ENCODE data around the gene NSMF. TPM values are rescaled to one million over a fixed set of nuclear protein-coding genes. Genes with fewer than 3 reads are reported as not detected.
A peak's percentile ranks its signal among the peaks of the same experiment; 100 is the strongest.

The NSMF gene
- total and polyA plus RNA-seq, 8 donors = 29.5 to 46.5 (median 36.3) TPM

DNA sequence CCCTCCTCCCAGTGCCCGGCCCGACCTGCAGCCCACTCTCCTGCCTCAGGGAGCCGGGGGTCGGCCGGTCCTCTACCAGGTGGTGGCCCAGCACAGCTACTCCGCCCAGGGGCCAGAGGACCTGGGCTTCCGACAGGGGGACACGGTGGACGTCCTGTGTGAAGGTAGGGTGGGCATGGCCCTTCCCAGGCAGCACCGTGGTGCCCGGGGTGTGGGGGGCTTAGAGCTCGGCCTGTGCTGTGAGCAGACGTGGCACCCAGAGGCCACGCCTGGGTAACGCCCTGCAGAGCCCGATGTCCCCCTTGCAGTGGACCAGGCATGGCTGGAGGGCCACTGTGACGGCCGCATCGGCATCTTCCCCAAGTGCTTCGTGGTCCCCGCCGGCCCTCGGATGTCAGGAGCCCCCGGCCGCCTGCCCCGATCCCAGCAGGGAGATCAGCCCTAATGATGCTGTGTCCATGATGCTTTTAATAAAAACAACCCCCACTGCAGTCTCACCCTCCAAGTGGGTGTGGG is 25.2 kb downstream of the NSMF start:
- Histone ChIP-seq H3K36me3 (no peaks in the 10 kb centered on the region), H3K4me1 (peaks cover 0 to 5% of the 10 kb centered on the region in 2 donors), H3K9me3 (no peaks in the 10 kb centered on the region), H3K27me3 (peaks cover 0 to 6% of the 10 kb centered on the region in 2 donors), H3K27ac (no peak overlapping the region), H3K4me3 (no peak overlapping the region)
- no peak for ATAC-seq
- intact Hi-C loops (cut with DNase I) = no loop called here
- TF ChIP-seq, protein P1, sequence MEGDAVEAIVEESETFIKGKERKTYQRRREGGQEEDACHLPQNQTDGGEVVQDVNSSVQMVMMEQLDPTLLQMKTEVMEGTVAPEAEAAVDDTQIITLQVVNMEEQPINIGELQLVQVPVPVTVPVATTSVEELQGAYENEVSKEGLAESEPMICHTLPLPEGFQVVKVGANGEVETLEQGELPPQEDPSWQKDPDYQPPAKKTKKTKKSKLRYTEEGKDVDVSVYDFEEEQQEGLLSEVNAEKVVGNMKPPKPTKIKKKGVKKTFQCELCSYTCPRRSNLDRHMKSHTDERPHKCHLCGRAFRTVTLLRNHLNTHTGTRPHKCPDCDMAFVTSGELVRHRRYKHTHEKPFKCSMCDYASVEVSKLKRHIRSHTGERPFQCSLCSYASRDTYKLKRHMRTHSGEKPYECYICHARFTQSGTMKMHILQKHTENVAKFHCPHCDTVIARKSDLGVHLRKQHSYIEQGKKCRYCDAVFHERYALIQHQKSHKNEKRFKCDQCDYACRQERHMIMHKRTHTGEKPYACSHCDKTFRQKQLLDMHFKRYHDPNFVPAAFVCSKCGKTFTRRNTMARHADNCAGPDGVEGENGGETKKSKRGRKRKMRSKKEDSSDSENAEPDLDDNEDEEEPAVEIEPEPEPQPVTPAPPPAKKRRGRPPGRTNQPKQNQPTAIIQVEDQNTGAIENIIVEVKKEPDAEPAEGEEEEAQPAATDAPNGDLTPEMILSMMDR (IDR thresholded peaks at IDR 0.05) = no peak
- DNase-seq = peak in 1 of 4 donors; percentile 77

DNA sequence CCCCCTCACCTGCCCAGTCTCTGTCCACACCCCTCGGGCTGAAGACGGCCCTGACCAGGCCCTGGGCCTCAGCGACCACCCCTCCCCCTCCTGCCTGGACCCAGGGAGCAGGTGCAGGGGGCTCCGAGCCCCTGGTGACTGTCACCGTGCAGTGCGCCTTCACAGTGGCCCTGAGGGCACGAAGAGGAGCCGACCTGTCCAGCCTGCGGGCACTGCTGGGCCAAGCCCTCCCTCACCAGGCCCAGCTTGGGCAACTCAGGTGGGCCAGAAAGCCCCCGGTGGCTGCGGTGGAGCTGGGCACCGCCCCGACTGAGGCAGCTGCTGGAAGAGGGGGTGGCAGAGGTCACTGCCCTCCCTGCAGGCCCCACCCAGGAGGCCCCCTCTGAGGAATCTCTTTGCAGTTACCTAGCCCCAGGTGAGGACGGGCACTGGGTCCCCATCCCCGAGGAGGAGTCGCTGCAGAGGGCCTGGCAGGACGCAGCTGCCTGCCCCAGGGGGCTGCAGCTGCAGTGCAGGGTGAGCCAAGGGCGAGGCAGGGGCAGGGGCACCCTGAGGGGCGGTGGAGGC is 25.7 kb downstream of the NSMF start:
- intact Hi-C loops (cut with DNase I) = no loop called here
- Histone ChIP-seq H3K9me3 (no peaks in the 10 kb centered on the region), H3K27ac (no peak overlapping the region), H3K4me1 (peaks cover 0 to 5% of the 10 kb centered on the region in 2 donors), H3K4me3 (no peak overlapping the region), H3K27me3 (peaks cover 0 to under 1% of the 10 kb centered on the region in 2 donors), H3K36me3 (no peaks in the 10 kb centered on the region)
- TF ChIP-seq, protein P1 (IDR thresholded peaks at IDR 0.05) = no peak
- DNase-seq (peak in 1 of 4 donors; percentile 69), ATAC-seq (no peak)

DNA sequence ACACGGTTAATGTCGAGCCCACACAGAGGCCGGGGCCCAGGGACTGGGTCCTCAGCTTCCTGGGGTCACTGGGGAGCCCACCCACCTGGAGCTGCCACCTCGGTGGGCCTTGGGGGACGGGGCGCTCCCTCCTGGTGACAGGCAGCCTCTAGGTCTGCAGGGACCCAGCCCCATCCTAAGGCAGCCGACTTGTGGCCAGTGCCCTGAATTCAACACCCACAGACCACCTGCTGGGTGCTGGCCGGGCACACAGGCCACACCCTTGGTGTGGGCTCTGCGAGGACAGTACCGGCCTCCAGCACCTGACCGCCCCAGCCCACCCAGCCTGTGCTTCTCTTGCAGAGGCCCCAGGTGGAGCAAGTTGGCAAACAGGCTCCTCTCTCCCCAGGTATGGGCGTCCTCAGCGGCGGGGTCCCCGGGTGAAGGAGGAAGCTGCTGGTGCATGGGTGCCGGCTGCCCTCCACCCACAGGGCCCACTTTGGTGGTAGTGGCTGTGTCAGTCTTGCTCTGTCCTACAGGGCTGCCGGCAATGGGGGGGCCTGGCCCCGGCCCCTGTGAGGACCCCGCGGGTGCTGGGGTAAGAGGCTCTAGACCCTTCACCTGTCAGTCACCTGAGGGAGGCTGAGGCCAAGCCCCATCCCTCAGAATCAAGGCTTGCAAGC is 26.3 kb downstream of the NSMF start:
- TF ChIP-seq, protein P1 (IDR thresholded peaks at IDR 0.05) = no peak
- intact Hi-C loops (cut with DNase I) = no loop called here
- peaks cover 0 to 5% of the 10 kb centered on the region in 2 donors for H3K4me1 ChIP-seq
- H3K36me3 ChIP-seq = no peaks in the 10 kb centered on the region
- H3K4me3 ChIP-seq = no peak overlapping the region
- peak in 1 of 4 donors; percentile 73 for DNase-seq
- H3K27me3 ChIP-seq = no peaks in the 10 kb centered on the region
- H3K27ac ChIP-seq = no peak overlapping the region
- no peaks in the 10 kb centered on the region for H3K9me3 ChIP-seq
- no peak for ATAC-seq

DNA sequence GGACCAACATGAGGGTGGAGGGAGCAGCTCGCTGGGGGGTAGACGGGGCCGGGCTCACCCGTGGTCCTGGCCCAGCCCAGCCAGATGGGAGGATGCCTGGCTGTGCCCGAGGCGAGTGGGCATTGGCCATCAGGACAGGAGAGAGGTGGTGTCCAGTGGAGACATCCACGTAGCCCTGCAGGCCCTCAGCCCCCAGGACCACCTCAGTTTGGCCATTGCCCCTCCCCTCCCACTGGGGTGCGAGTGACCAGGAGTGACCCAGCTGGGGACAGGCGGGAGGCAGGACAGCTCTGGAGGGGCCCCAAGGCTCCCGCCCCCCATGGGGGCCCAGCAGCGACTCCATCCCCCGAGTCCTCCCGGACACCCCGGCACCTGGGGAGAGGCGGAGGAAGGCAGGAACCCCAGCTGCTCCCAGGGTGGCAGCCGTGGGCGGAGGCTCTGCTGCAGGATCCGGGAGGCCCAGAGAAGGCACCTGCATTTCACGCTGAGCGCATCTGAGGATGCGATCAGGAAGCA is 27.7 kb downstream of the NSMF start:
- TF ChIP-seq, protein P1 (IDR thresholded peaks at IDR 0.05) = no peak
- intact Hi-C loops (cut with DNase I) = no loop called here
- Histone ChIP-seq H3K4me1 (peaks cover 0 to under 1% of the 10 kb centered on the region in 2 donors), H3K27ac (no peak overlapping the region), H3K36me3 (no peaks in the 10 kb centered on the region), H3K4me3 (no peak overlapping the region), H3K9me3 (no peaks in the 10 kb centered on the region), H3K27me3 (no peaks in the 10 kb centered on the region)
- no peak for ATAC-seq
- peak in 1 of 4 donors; percentile 75 for DNase-seq

- H3K36me3 ChIP-seq = no peaks in the 10 kb centered on the region
- H3K4me3 ChIP-seq = no peak overlapping the region
- no peaks in the 10 kb centered on the region for H3K4me1 ChIP-seq
- no peak overlapping the region for H3K27ac ChIP-seq
- no peaks in the 10 kb centered on the region for H3K9me3 ChIP-seq
- H3K27me3 ChIP-seq = no peaks in the 10 kb centered on the region
- TF ChIP-seq, protein P1 (IDR thresholded peaks at IDR 0.05) = no peak
- DNase-seq (peak in 1 of 4 donors; percentile 58), ATAC-seq (no peak)
- intact Hi-C loops (cut with DNase I) = no loop called here
Observed at GRCh38 chr9:137430723-137431415, 28.3 kb downstream of the NSMF start.
